Measurements from ENCODE around the gene ZNF774.
"Not testable (repeated sequence)": the region's sequence is repeated elsewhere in the genome, so short reads cannot be mapped to it uniquely, and the experiment has no call there.

ZNF774 gene

GRCh38 chr15:90347431-90348065 is 4.5 kb upstream of the ZNF774 start:
- DNase-seq = not testable (repeated sequence)

GRCh38 chr15:90348456-90348855 is 3.6 kb upstream of the ZNF774 start:
- no peak for DNase-seq

DNA sequence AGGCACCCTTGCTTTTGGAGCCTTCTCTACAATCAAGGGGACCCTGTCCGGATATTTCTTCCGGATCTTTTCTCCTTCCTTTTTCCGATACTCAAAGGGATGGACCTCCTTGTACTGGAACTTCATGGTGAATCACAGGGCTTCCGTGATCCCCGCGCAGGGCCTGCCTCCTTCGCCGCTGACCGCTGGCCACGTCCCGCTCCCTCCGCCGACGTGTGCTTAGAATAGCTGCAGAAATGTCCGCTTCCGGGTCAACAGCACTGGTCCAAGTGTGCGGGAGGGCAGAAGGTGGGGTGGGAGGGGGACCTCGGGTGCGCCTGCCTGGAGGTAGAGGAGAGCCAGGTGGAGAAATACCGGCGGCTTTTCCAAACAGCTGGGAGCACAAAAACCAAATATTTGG is 3.0 kb upstream of the ZNF774 start:
- DNase-seq = no peak

DNA sequence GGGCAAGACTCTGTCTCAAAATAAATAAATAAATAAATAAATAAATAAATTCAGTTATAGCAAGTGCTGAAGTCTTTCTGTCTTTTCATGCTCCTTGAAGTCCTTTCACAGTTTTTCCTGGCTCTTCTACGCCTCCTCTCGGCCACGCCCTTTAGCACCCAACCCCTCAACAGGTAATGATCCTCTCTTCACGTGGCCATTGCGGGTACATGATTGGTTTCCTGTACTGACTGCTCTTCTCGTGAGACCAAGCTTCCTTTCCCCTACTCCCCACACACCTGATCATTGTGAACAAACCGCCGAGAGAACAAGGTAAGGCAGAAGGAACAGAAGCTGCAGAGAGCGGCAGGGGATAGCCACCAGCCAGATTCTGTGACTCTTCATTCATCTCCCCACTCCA is 2.3 kb upstream of the ZNF774 start:
- no peak for DNase-seq

- DNase-seq = no peak
These were observed 491 bp upstream of the ZNF774 start for GRCh38 chr15:90351479-90352106.

GRCh38 chr15:90354986-90355385 is 2.9 kb downstream of the ZNF774 start:
- DNase-seq = no peak

DNA sequence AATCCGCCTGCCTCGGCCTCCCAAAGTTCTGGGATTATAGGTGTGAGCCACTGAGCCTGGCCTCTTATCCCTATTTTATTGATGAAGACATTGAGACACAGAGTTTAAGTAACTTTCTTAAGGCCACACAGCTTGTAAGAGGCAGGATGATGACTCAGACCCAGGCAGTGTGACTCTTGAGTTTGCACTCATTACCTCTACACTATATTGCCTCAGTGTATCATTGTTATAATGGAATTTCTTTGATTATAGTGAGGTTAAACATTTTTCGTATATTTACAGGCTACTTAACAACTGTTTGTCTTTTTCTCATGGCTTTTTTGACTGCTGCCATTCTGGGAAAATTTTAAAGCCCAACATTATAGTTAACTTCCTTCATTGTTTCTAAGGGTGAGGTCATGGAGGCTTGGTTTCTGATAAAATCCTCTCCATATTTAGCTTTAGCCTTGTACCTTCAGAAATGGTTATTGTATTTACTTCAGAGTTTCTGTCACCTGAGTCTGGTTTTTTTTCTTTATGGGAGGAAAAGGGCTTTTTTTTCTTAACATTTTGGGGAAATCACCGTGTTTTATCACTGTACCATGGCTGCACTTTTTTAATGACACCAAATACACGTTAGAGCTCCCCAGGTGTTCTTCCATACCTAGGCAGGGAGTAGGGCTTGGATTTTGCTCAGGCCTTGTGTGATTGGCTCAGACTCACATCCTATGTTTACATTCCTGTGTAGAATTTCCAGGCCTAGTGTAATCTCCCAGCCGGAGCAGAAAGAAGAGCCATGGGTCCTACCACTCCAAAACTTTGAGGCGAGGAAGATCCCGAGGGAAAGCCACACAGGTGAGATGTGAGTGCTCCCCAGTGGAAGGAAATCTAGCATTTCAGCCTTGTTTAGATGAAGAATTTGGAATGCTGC is 6.3 kb downstream of the ZNF774 start:
- no peak for DNase-seq

- no peak for DNase-seq
These were observed 8.7 kb downstream of the ZNF774 start for GRCh38 chr15:90360746-90361145.

DNA sequence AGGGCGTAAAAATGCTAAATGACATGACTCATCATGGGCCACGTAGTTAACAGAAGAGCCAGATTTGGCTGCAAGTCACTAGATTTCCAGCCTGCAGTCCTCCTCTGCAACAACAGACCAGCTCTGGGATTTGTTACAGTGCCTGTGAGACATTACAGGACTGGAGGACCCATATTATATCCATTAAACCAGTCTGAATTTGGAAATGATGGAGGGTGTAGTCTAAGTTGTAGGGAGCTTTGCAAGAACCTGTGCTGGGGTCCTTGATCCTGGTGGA is 10.8 kb downstream of the ZNF774 start:
- DNase-seq = no peak

- no peak for DNase-seq
These were observed 12.2 kb downstream of the ZNF774 start for GRCh38 chr15:90364251-90364650.

- no peak for DNase-seq
These were observed 13.5 kb downstream of the ZNF774 start for GRCh38 chr15:90365414-90366055.

DNA sequence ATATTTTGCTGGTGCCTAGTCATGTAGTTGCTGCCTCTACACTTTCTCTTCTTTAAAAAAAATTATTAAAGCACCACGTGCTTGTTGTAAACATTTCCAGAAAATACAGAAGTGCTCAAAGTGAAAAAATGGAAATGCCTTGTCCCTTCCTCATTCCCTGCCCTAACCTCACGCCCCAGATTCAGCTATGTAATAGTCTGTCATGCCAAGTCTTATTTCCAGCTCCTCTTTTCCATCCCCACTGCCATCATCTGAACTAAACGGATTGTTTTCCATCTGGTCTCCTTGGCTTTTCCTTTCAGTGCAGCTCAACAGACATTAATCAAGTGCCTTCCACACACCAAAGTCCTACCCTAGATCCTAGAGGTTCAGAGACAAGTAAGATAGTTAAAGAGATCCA is 15.5 kb downstream of the ZNF774 start:
- no peak for DNase-seq

GRCh38 chr15:90375071-90375470 is 23.0 kb downstream of the ZNF774 start:
- DNase-seq = no peak

GRCh38 chr15:90376789-90377188 is 24.7 kb downstream of the ZNF774 start:
- DNase-seq = no peak

DNA sequence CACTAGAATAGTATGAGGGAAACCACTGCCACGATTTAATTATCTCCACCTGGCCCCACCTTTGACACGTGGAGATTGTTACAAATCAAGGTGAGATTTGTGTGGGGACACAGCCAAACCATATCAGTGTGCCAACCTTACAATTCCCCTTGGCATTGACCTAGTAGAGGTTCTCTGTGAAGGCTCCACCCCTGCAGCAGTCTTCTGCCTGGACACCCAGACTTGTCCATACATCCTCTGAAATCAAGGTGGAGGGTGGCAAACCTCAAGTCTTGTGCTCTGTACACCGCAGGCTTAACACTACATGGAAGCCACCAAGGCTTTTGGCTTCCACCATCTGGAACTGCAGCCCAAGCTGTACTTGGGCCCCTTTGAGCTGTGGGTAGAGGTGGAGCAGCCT is 27.2 kb downstream of the ZNF774 start:
- no peak for DNase-seq

GRCh38 chr15:90381515-90381914 is 29.4 kb downstream of the ZNF774 start:
- no peak for DNase-seq

DNA sequence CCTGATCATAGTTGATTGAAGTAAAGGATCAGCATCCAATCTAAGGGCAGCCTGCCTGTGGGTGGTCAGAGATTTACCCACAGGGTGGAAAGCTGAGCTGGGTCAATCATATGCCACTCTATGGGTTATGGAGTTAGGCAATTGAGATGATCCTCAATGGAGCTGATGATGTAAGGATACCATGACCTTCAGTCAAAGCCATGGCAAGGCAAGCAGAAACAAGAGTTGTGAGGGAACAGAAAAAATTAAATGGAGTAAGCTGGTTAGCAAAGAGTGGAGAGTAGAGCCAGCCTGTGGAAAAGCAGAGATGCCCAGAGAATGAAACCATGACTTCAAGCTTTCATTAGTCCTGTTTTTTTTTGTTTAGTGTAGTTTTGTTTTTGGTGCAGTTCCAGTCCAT is 30.2 kb downstream of the ZNF774 start:
- DNase-seq = no peak

DNA sequence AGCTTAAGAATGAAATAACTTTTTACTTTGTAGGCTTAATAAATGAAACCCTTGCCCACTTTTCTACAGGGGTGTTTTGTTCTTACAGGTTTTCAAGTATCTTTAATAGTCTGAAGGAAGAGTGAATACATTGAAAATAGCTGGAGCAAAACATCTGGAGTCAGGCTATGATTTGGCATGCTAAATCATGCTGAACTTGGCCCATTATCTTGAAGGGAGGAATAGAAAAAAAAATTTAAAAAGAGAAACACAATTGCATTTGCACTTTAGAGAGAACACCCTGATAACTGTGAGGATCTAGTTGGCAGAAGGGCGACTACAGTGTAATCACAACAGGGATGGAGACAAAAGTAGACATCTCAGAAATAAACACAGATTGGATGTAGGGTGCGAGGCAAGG is 34.1 kb downstream of the ZNF774 start:
- DNase-seq = no peak

GRCh38 chr15:90387534-90388461 is 35.7 kb downstream of the ZNF774 start, which contains the start of gene IQGAP1:
Gene IQGAP1 (plus strand): TSS chr15:90388242. CDS start chr15:90388342, 100 bp downstream.
- DNase-seq = peak; percentile 94

- DNase-seq = peak; percentile 19
These were observed 36.6 kb downstream of the ZNF774 start for GRCh38 chr15:90388462-90389380.

GRCh38 chr15:90389513-90389912 is 37.4 kb downstream of the ZNF774 start:
- no peak for DNase-seq

All from NCI-H774 (cell line).